WTC11 (cell line): ENCODE measurements around the gene SMIM13.

Experiments used
- ATF1 ChIP-seq: sonication (generic); formaldehyde crosslinking; IDR thresholded peaks from 2 replicates; pipeline ENCODE4 v1.8.1; 2023; ENCODE audit warnings: mild to moderate bottlenecking, moderate library complexity, missing genetic modification reagents
- CTCF ChIP-seq: fragments of 200-600 bp; IDR thresholded peaks from 2 replicates; pipeline ENCODE4 v1.8.0; 2022; ENCODE audit warnings: antibody characterized with exemption
- ESRRA ChIP-seq: sonication (generic); formaldehyde crosslinking; IDR thresholded peaks from 2 replicates; pipeline ENCODE4 v1.8.1; 2022; ENCODE audit warnings: mild to moderate bottlenecking, missing genetic modification reagents, borderline replicate concordance
- GABPB1 ChIP-seq: sonication (generic); formaldehyde crosslinking; IDR thresholded peaks from 2 replicates; pipeline ENCODE4 v1.8.1; 2023; ENCODE audit warnings: mild to moderate bottlenecking, missing genetic modification reagents
- JUN ChIP-seq: sonication (generic); formaldehyde crosslinking; IDR thresholded peaks from 2 replicates; pipeline ENCODE4 v1.8.0; 2023; ENCODE audit warnings: mild to moderate bottlenecking, missing genetic modification reagents
- NFYB ChIP-seq: sonication (generic); formaldehyde crosslinking; conservative IDR thresholded peaks from 2 replicates; pipeline ENCODE4 v1.8.0; 2022; ENCODE audit warnings: low read depth, missing genetic modification reagents
- TP53 ChIP-seq: sonication (generic); formaldehyde crosslinking; IDR thresholded peaks from 2 replicates; pipeline ENCODE4 v1.8.1; 2023; ENCODE audit warnings: mild to moderate bottlenecking, missing genetic modification reagents
- ZNF121 ChIP-seq: sonication (generic); formaldehyde crosslinking; IDR thresholded peaks from 2 replicates; pipeline ENCODE4 v1.8.0; 2023; ENCODE audit warnings: missing genetic modification reagents
- ZNF219 ChIP-seq: sonication (generic); formaldehyde crosslinking; IDR thresholded peaks from 2 replicates; pipeline ENCODE4 v1.8.0; 2023; ENCODE audit warnings: missing genetic modification reagents, mild to moderate bottlenecking, borderline replicate concordance
- ZNF512 ChIP-seq: sonication (generic); formaldehyde crosslinking; IDR thresholded peaks from 2 replicates; pipeline ENCODE4 v1.8.1; 2022; ENCODE audit warnings: missing genetic modification reagents, borderline replicate concordance
- ZNF532 ChIP-seq: fragments of 250-450 bp; sonication (Bioruptor Pico); IDR thresholded peaks from 2 replicates; pipeline ENCODE4 v1.9.0; 2021; ENCODE audit warnings: mild to moderate bottlenecking, borderline replicate concordance
- TF ChIP-seq, protein P1 (sequence below): sonication (generic); formaldehyde crosslinking; IDR thresholded peaks from 2 replicates; pipeline ENCODE4 v1.8.0; 2023; ENCODE audit warnings: missing genetic modification reagents
- TF ChIP-seq, protein P2 (sequence below): sonication (generic); formaldehyde crosslinking; IDR thresholded peaks from 2 replicates; pipeline ENCODE4 v1.8.0; 2022; ENCODE audit warnings: mild to moderate bottlenecking, missing genetic modification reagents

DNA sequence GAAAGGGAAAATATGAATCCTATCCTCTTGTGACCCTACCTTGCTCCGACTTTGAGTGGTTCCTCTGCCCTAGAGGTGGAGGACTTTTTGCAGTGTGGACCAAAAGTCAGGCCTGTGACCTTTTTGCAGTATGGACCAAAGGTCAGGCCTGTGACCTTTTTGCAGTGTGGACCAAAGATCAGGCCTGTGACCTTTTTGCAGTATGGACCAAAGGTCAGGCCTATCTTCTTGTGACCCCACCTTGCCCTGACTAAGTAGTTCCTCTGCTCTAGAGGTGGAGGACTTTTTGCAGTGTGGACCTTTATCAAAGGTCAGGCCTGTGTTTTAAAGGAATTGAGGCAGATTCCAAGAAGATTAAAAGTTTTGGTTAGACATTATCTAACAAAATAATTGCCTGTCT is 28.7 kb downstream of the SMIM13 start:
- TF ChIP-seq CTCF (no peak), JUN (no peak), ZNF219 (no peak), ATF1 (CRISPR knock-in tag) (no peak), ESRRA (CRISPR knock-in tag) (no peak), ZNF532 (no peak), ZNF512 (CRISPR knock-in tag) (no peak), ZNF121 (CRISPR knock-in tag) (no peak), GABPB1 (CRISPR knock-in tag) (no peak), TP53 (CRISPR knock-in tag) (no peak), NFYB (CRISPR knock-in tag) (no peak)
- TF ChIP-seq, protein P1, sequence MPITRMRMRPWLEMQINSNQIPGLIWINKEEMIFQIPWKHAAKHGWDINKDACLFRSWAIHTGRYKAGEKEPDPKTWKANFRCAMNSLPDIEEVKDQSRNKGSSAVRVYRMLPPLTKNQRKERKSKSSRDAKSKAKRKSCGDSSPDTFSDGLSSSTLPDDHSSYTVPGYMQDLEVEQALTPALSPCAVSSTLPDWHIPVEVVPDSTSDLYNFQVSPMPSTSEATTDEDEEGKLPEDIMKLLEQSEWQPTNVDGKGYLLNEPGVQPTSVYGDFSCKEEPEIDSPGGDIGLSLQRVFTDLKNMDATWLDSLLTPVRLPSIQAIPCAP (CRISPR knock-in tag): no peak
- TF ChIP-seq, protein P2, sequence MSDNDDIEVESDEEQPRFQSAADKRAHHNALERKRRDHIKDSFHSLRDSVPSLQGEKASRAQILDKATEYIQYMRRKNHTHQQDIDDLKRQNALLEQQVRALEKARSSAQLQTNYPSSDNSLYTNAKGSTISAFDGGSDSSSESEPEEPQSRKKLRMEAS (CRISPR knock-in tag): no peak
